GM12878 (cell line): ENCODE measurements around the gene LFNG. TPM values are rescaled to one million over a fixed set of nuclear protein-coding genes. Genes with fewer than 3 reads are reported as not detected.

Source experiments
- ATAC-seq: fragments of 200-7000 bp; cut with Tn5 transposase; 3 replicates; pipeline ENCODE4 v1.9.1; 2020; ENCODE audit warnings: mild to moderate bottlenecking, moderate library complexity
- BruUV-seq: library from RNA; stranded (reverse); fragments of 400-500 nt; replicated peaks from 2 replicates; lab custom pipeline; 2021; lab: Mats Ljungman, UMichigan
- CTCF ChIA-PET: fragments of 300-600 bp; sonication (Branson Sonifier 250); formaldehyde crosslinking; extraction: SDS; loops from one replicate; lab custom pipeline; 2021; ENCODE audit warnings: inconsistent platforms; lab: Yijun Ruan, JAX
- POLR2A ChIA-PET: fragments of 350-600 bp; formaldehyde crosslinking; extraction: SDS; loops from one replicate; lab custom pipeline; 2021; ENCODE audit warnings: inconsistent platforms; lab: Charles Lee
- RAD21 ChIA-PET: fragments of 300-600 bp; sonication (Branson Sonifier 250); formaldehyde crosslinking; loops from one replicate; lab custom pipeline; 2023; ENCODE audit warnings: antibody characterized with exemption; ENCODE audit not compliant: unreplicated experiment; lab: Charles Lee
- SMC1A ChIA-PET: fragments of 300-600 bp; sonication (Branson Sonifier 250); formaldehyde crosslinking; loops from one replicate; lab custom pipeline; 2023; ENCODE audit not compliant: unreplicated experiment, uncharacterized antibody; lab: Charles Lee
- DNase-seq: peaks from one replicate; pipeline ENCODE4 v3.0.0-alpha.2; 2011; ENCODE audit warnings: low read depth, low spot score
- FAIRE-seq: peaks from 3 replicates; lab custom pipeline; 2011; peaks lifted over from hg19 to GRCh38; lab: Jason Lieb, UNC
- H2AFZ ChIP-seq: 2 replicates; pipeline ENCODE4 v1.6.0; 2011; ENCODE audit warnings: low read depth, low read length, control low read depth; ENCODE audit not compliant: control insufficient read depth
- H3K27ac ChIP-seq: 2 replicates; pipeline ENCODE4 v1.5.1; 2011; ENCODE audit warnings: control low read depth; ENCODE audit not compliant: control insufficient read depth, insufficient read depth
- H3K27me3 ChIP-seq, 2 experiments: replicated peaks in 1 of 2; 2 replicates each; pipeline versions ENCODE4 v1.6.0 to v1.6.1; 2011; ENCODE audit warnings: low read length in 1 of 2; ENCODE audit not compliant: control insufficient read depth in 2 of 2, insufficient read depth in 2 of 2
- H3K36me3 ChIP-seq, 2 experiments: 2 replicates each; pipeline ENCODE4 v1.5.1; 2011; ENCODE audit warnings: low read length in 1 of 2; ENCODE audit not compliant: control insufficient read depth in 2 of 2, insufficient read depth in 2 of 2
- H3K4me1 ChIP-seq: 2 replicates; pipeline ENCODE4 v1.6.1; 2011; ENCODE audit warnings: mild to moderate bottlenecking, low read length, moderate library complexity, mixed read lengths; ENCODE audit not compliant: control insufficient read depth, insufficient read depth
- H3K4me2 ChIP-seq: 2 replicates; pipeline ENCODE4 v1.6.0; 2011; ENCODE audit warnings: control low read depth; ENCODE audit not compliant: control insufficient read depth, insufficient read depth
- H3K4me3 ChIP-seq: fragments of 200-600 bp; sonication (generic); 2 replicates; pipeline ENCODE4 v1.5.1; 2016
- H3K79me2 ChIP-seq: 2 replicates; pipeline ENCODE4 v1.6.0; 2011; ENCODE audit warnings: low read length; ENCODE audit not compliant: control insufficient read depth, insufficient read depth
- H3K9ac ChIP-seq: 2 replicates; pipeline ENCODE4 v1.8.0; 2011; ENCODE audit warnings: low read length, control low read depth, mixed read lengths; ENCODE audit not compliant: control insufficient read depth, insufficient read depth
- H3K9me3 ChIP-seq: replicated peaks from 3 replicates; pipeline ENCODE4 v1.5.1; 2011; ENCODE audit warnings: mild to moderate bottlenecking, low read length; ENCODE audit not compliant: control insufficient read depth, insufficient read depth
- H4K20me1 ChIP-seq: 2 replicates; pipeline ENCODE4 v1.6.0; 2011; ENCODE audit not compliant: control insufficient read depth, insufficient read depth
- ATF3 ChIP-seq: IDR thresholded peaks from 2 replicates; pipeline ENCODE4 v1.6.1; 2011; ENCODE audit warnings: low read depth, mild to moderate bottlenecking, low read length, moderate library complexity, borderline replicate concordance; ENCODE audit errors: extremely low read depth
- IRF3 ChIP-seq: fragments of 450-650 bp; IDR thresholded peaks from 2 replicates; pipeline ENCODE4 v1.6.1; 2014; ENCODE audit warnings: mild to moderate bottlenecking
- MEF2B ChIP-seq: fragments of 450-650 bp; IDR thresholded peaks from 2 replicates; pipeline ENCODE4 v1.6.1; 2018; ENCODE audit warnings: mild to moderate bottlenecking, moderate library complexity; ENCODE audit not compliant: partially characterized antibody, poor library complexity, severe bottlenecking
- NFYB ChIP-seq: IDR thresholded peaks from 2 replicates; pipeline ENCODE4 v1.6.1; 2011; ENCODE audit warnings: low read depth, mild to moderate bottlenecking, low read length, improper control_type of control experiment, moderate library complexity; ENCODE audit not compliant: insufficient read depth
- SKIL ChIP-seq: fragments of 450-650 bp; IDR thresholded peaks from 2 replicates; pipeline ENCODE4 v1.6.1; 2017; ENCODE audit warnings: mild to moderate bottlenecking, low read depth, inconsistent platforms; ENCODE audit not compliant: poor library complexity, severe bottlenecking
- SREBF1 ChIP-seq: IDR thresholded peaks from 2 replicates; pipeline ENCODE4 v1.6.1; 2012; ENCODE audit warnings: mild to moderate bottlenecking, low read length
- YY1 ChIP-seq: IDR thresholded peaks from 2 replicates; pipeline ENCODE4 v1.6.1; 2011; ENCODE audit warnings: low read depth, mild to moderate bottlenecking, low read length
- WGBS: methylation state at CpG from one replicate; pipeline ENCODE4 v1.1.6; 2016; ENCODE audit warnings: low lambda C conversion rate; ENCODE audit not compliant: insufficient replicate concordance, insufficient coverage; ENCODE audit errors: missing lambda C conversion rate; 5-methylcytosine and 5-hydroxymethylcytosine counted together
- in situ Hi-C: fragments of 300-500 bp; cut with MboI; formaldehyde crosslinking; loops from 9 replicates; pipeline ENCODE4 v1.14.3; 2018; ENCODE audit warnings: mixed read lengths
- intact Hi-C: fragments of 100-400 bp; cut with micrococcal nuclease; formaldehyde crosslinking; loops from one replicate; pipeline ENCODE4 v1.14.2; 2022; ENCODE audit not compliant: unreplicated experiment
- polyA plus RNA-seq, 11 experiments: library from polyadenylated mRNA; depleted of rRNA in 4 of 11; unstranded in 6 of 11; stranded (reverse) in 5 of 11; fragments of >200 nt; fragmentation: Nextera tagmentation in 4 of 11; fragmentation: Illumina TruSeq in 1 of 11; extraction: Ambion mirVana in 4 of 11; extraction: Trizol in 1 of 11; gene quantifications; 1 replicate in 1 of 11; 2 replicates in 10 of 11; pipeline versions ENCODE4 v1.2.1 to v1.2.3, GENCODE V29; 2011 to 2016; ENCODE audit warnings: inconsistent platforms in 2 of 11, missing spikeins in 2 of 11, low read depth in 1 of 11
- total RNA-seq, 4 experiments: library from RNA; depleted of rRNA in 3 of 4; stranded (reverse); fragments of >200 nt in 3 of 4; fragmentation: Illumina TruSeq in 1 of 4; extraction: Trizol in 1 of 4; gene quantifications; 2 replicates each; pipeline versions ENCODE4 v1.2.1 to v1.2.3, GENCODE V29; 2013 to 2021

The LFNG gene
- total and polyA plus RNA-seq, 10 of the 15 experiments (the other 5 are each of a cell fraction or from before 2014, with no cell fraction given), result 0.09 to 0.68 (median 0.33) TPM; not detected in 2

GRCh38 chr7:2544541-2545188 is 25.1 kb downstream of the LFNG start:
- no peaks in the 10 kb centered on the region for H3K27me3 ChIP-seq
- no peaks in the 10 kb centered on the region for H4K20me1 ChIP-seq
- no peak for ATAC-seq
- no peak overlapping the region for H3K27ac ChIP-seq
- BruUV-seq, result no TSS peak
- H2AFZ ChIP-seq, result no peak overlapping the region
- H3K9ac ChIP-seq, result no peak overlapping the region
- intact Hi-C loops (no loop called here), in situ Hi-C loops (no loop called here)
- H3K4me1 ChIP-seq, result no peaks in the 10 kb centered on the region
- FAIRE-seq, result no peak
- 95% methylated on average over 23 of the region's 23 CpGs for WGBS
- RAD21 ChIA-PET, result no interaction called here
- peaks cover 4 to 28% of the 10 kb centered on the region in 2 experiments for H3K36me3 ChIP-seq
- H3K79me2 ChIP-seq, result no peaks in the 10 kb centered on the region
- no peak for DNase-seq
- H3K9me3 ChIP-seq, result no peaks in the 10 kb centered on the region
- H3K4me3 ChIP-seq, result no peak overlapping the region
- POLR2A ChIA-PET, result no interaction called here
- CTCF ChIA-PET, result no interaction called here
- SMC1A ChIA-PET, result no interaction called here
- H3K4me2 ChIP-seq, result no peak overlapping the region
- TF ChIP-seq IRF3 (no peak), SREBF1 (no peak), NFYB (no peak)

- Histone ChIP-seq H2AFZ (no peak overlapping the region), H3K27me3 (no peaks in the 10 kb centered on the region), H3K27ac (no peak overlapping the region), H3K36me3 (peaks cover 4 to 28% of the 10 kb centered on the region in 2 experiments), H3K4me3 (no peak overlapping the region), H4K20me1 (no peaks in the 10 kb centered on the region), H3K9me3 (no peaks in the 10 kb centered on the region), H3K79me2 (no peaks in the 10 kb centered on the region), H3K4me2 (no peak overlapping the region), H3K4me1 (no peaks in the 10 kb centered on the region), H3K9ac (no peak overlapping the region)
- no TSS peak for BruUV-seq
- intact Hi-C loops, result no loop called here
- ChIA-PET RAD21 (no interaction called here), CTCF (no interaction called here), POLR2A (no interaction called here), SMC1A (no interaction called here)
- 99% methylated on average over 20 of the region's 20 CpGs for WGBS
- DNase-seq (no peak), FAIRE-seq (no peak), ATAC-seq (no peak)
- in situ Hi-C loops, result no loop called here
- TF ChIP-seq YY1, result no peak
- no peak for TF ChIP-seq MEF2B
- TF ChIP-seq ATF3, result no peak
- TF ChIP-seq SKIL, result no peak
Observed at GRCh38 chr7:2545746-2546425, 26.3 kb downstream of the LFNG start.
